Inferior parietal cortex (tissue), 1 donor: ENCODE results near the gene ARRDC2.
"Not testable (repeated sequence)": the region's sequence is repeated elsewhere in the genome, so short reads cannot be mapped to it uniquely, and the experiment has no call there.

Experiments used
- DNase-seq: peaks from one replicate; pipeline ENCODE4 v3.0.0-alpha.2; 2016; ENCODE audit errors: extremely low spot score

ARRDC2 gene

GRCh38 chr19:17989425-17990094, 18.4 kb upstream of the ARRDC2 start:
- DNase-seq = no peak

GRCh38 chr19:17993076-17993813, 14.7 kb upstream of the ARRDC2 start:
- DNase-seq = no peak

GRCh38 chr19:17996826-17997316, 11.1 kb upstream of the ARRDC2 start:
- peak; percentile 93 for DNase-seq

- DNase-seq = no peak
These were observed 9.8 kb upstream of the ARRDC2 start for GRCh38 chr19:17997969-17998826.

GRCh38 chr19:17998827-17999150, 9.2 kb upstream of the ARRDC2 start:
- no peak for DNase-seq

GRCh38 chr19:17999684-18000479, 8.1 kb upstream of the ARRDC2 start:
- DNase-seq = no peak

GRCh38 chr19:18000480-18000914, 7.5 kb upstream of the ARRDC2 start:
- DNase-seq = no peak

- peak; percentile 60 for DNase-seq
These were observed 6.8 kb upstream of the ARRDC2 start for GRCh38 chr19:18000915-18001776.

GRCh38 chr19:18001777-18002345, 6.1 kb upstream of the ARRDC2 start:
- DNase-seq = no peak

- no peak for DNase-seq
These were observed 5.6 kb upstream of the ARRDC2 start for GRCh38 chr19:18002347-18002850.

- not testable (repeated sequence) for DNase-seq
These were observed 2.2 kb upstream of the ARRDC2 start for GRCh38 chr19:18005750-18006149.

- peak; percentile 92 for DNase-seq
These were observed 690 bp upstream of the ARRDC2 start for GRCh38 chr19:18007044-18007916.

- no peak for DNase-seq
These were observed 844 bp downstream of the ARRDC2 start for GRCh38 chr19:18008814-18009213.

GRCh38 chr19:18009412-18010066, 1.6 kb downstream of the ARRDC2 start:
- no peak for DNase-seq

- no peak for DNase-seq
These were observed 2.2 kb downstream of the ARRDC2 start for GRCh38 chr19:18010149-18010548.

- DNase-seq = no peak
These were observed 5.5 kb downstream of the ARRDC2 start for GRCh38 chr19:18013210-18014111.

- DNase-seq = no peak
These were observed 6.2 kb downstream of the ARRDC2 start for GRCh38 chr19:18014197-18014596.
